Kidney (tissue), 14 donors: ENCODE data around the gene TBX1. TPM values are rescaled to one million over a fixed set of nuclear protein-coding genes. Genes with fewer than 3 reads are reported as not detected.

Source experiments
- DNase-seq, 5 donors: peaks; one replicate each; pipeline ENCODE4 v3.0.0-alpha.2; 2013 to 2020
- FAIRE-seq: peaks from 2 replicates; lab custom pipeline; 2012; peaks lifted over from hg19 to GRCh38; lab: Jason Lieb, UNC
- H3K27ac ChIP-seq, 2 donors: one replicate each; pipeline ENCODE4 v1.7.0; 2013; ENCODE audit warnings: low read depth in 2 of 2, low read length in 2 of 2, inconsistent platforms in 1 of 2
- H3K27me3 ChIP-seq: one replicate; pipeline ENCODE4 v1.7.1; 2013; ENCODE audit warnings: low read length, inconsistent platforms; ENCODE audit not compliant: control insufficient read depth, insufficient read depth
- H3K36me3 ChIP-seq, 3 donors: one replicate each; pipeline versions ENCODE4 v1.7.0 to v1.7.1; 2013; ENCODE audit warnings: low read length in 3 of 3, control low read depth in 1 of 3, inconsistent platforms in 1 of 3; ENCODE audit not compliant: insufficient read depth in 3 of 3, control insufficient read depth in 2 of 3
- H3K4me1 ChIP-seq, 3 donors: one replicate each; pipeline versions ENCODE4 v1.7.0 to v1.7.1; 2013; ENCODE audit warnings: low read length in 3 of 3, inconsistent platforms in 1 of 3, low read depth in 1 of 3; ENCODE audit not compliant: control insufficient read depth in 2 of 3, insufficient read depth in 2 of 3
- H3K4me3 ChIP-seq, 3 donors: one replicate each; pipeline versions ENCODE4 v1.7.0 to v1.8.1; 2013; ENCODE audit warnings: low read length in 3 of 3, control low read depth in 1 of 3, inconsistent platforms in 1 of 3
- H3K9ac ChIP-seq, 3 donors: one replicate each; pipeline versions ENCODE4 v1.7.0 to v1.7.1; 2013; ENCODE audit warnings: low read length in 3 of 3, control low read depth in 1 of 3, inconsistent platforms in 1 of 3
- H3K9me3 ChIP-seq, 3 donors: one replicate each; pipeline versions ENCODE4 v1.7.0 to v1.7.1; 2013; ENCODE audit warnings: low read length in 3 of 3, control low read depth in 1 of 3, inconsistent platforms in 1 of 3; ENCODE audit not compliant: control insufficient read depth in 2 of 3, insufficient read depth in 1 of 3
- CTCF ChIP-seq: IDR thresholded peaks from 3 replicates; pipeline ENCODE4 v1.5.1; 2012; ENCODE audit warnings: mild to moderate bottlenecking, moderate library complexity, borderline replicate concordance; ENCODE audit not compliant: insufficient read depth; ENCODE audit errors: extremely low read depth
- intact Hi-C: fragments of 100-400 bp; cut with DNase I; formaldehyde crosslinking; loops from one replicate; pipeline ENCODE4 v1.11.1; 2022
- polyA plus RNA-seq: library from polyadenylated mRNA; stranded (reverse); fragments of 350-450 nt; fragmentation: Illumina TruSeq; extraction: RNeasy Lipid Tissue Mini Kit (QIAGEN cat#74804); gene quantifications from one replicate; pipeline ENCODE4 v1.2.3, GENCODE V29; 2014; ENCODE audit warnings: low read depth, low replicate concordance; ENCODE audit not compliant: insufficient read depth
- total RNA-seq: library from RNA; stranded (reverse); fragmentation: NEBNext Ultra II Directional; extraction: Animal tissue kit (Norgen Biotek cat#: 25700); gene quantifications from one replicate; pipeline ENCODE4 v1.2.1, GENCODE V29; 2021
- donor health status: control.
- donor health status: control.
- donor health status: control.
- donor health status: control.
- donor health status: control.
- donor health status: DM: yes; HTN: yes; CAD: no.
- donor health status: Normal renal cell carcinoma (clear cell type).

Gene TBX1
- total and polyA plus RNA-seq, 2 donors from 2014 or later: 0.45 to 5.5 TPM

DNA sequence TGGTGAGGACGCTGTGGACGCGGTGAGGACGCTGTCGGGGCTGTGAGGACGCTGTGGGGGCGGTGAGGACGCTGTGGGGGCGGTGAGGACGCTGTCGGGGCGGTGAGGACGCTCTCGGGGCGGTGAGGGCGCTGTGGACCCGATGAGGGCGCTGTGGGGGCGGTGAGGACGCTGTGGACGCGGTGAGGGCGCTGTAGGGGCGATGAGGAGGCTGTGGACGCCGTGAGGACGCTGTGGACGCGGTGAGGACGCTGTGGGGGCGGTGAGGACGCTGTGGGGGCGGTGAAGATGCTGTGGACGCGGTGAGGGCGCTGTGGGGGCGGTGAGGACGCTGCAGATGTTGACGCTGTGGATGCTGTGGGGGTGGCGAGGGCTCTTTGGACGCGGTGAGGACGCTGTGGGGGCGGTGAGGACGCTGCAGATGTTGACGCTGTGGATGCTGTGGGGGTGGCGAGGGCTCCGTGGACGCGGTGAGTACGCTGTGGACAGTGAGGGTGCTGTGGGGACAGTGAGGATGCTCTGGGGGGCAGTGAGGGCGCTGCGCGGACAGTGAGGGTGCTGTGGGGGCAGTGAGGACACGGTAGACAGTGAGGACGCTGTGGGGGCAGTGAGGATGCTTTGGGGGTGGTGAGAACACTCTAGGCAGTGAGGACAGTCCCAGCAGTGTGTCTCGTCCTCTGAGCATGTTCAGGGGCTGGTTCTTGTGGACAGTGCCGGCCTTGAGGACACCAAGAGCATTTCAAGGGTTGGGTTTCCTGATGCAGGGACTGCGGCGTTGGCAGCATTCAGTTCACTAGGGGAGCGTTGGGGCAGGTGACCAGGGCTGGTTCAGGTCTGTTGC lies 33.0 kb upstream of the TBX1 start:
- DNase-seq (no peak), FAIRE-seq (no peak)
- H3K27ac ChIP-seq: no peak overlapping the region
- TF ChIP-seq CTCF: no peak
- peaks cover 0 to 11% (median 0%) of the 10 kb centered on the region in 3 donors for H3K4me1 ChIP-seq
- no peak overlapping the region for H3K4me3 ChIP-seq
- no peaks in the 10 kb centered on the region for H3K9me3 ChIP-seq
- no peaks in the 10 kb centered on the region for H3K36me3 ChIP-seq
- no peak overlapping the region for H3K9ac ChIP-seq
- intact Hi-C loops: no loop called here
- H3K27me3 ChIP-seq: peaks cover 8% of the 10 kb centered on the region

- H3K4me1 ChIP-seq: peaks cover 0 to 8% (median 0%) of the 10 kb centered on the region in 3 donors
- H3K4me3 ChIP-seq: no peak overlapping the region
- no peak overlapping the region for H3K27ac ChIP-seq
- TF ChIP-seq CTCF: no peak
- DNase-seq: no peak
- no peak overlapping the region for H3K9ac ChIP-seq
- no peak for FAIRE-seq
- intact Hi-C loops: no loop called here
- H3K9me3 ChIP-seq: no peaks in the 10 kb centered on the region
- peaks cover 8% of the 10 kb centered on the region for H3K27me3 ChIP-seq
- no peaks in the 10 kb centered on the region for H3K36me3 ChIP-seq
These were observed 32.3 kb upstream of the TBX1 start for GRCh38 chr22:19728271-19728670.

GRCh38 chr22:19728836-19729235 lies 31.7 kb upstream of the TBX1 start:
- intact Hi-C loops: no loop called here
- TF ChIP-seq CTCF: no peak
- Histone ChIP-seq H3K4me1 (peaks cover 0 to 7% (median 0%) of the 10 kb centered on the region in 3 donors), H3K4me3 (no peak overlapping the region), H3K27ac (no peak overlapping the region), H3K27me3 (peaks cover 8% of the 10 kb centered on the region), H3K9ac (no peak overlapping the region), H3K9me3 (no peaks in the 10 kb centered on the region), H3K36me3 (no peaks in the 10 kb centered on the region)
- FAIRE-seq (no peak), DNase-seq (no peak)

DNA sequence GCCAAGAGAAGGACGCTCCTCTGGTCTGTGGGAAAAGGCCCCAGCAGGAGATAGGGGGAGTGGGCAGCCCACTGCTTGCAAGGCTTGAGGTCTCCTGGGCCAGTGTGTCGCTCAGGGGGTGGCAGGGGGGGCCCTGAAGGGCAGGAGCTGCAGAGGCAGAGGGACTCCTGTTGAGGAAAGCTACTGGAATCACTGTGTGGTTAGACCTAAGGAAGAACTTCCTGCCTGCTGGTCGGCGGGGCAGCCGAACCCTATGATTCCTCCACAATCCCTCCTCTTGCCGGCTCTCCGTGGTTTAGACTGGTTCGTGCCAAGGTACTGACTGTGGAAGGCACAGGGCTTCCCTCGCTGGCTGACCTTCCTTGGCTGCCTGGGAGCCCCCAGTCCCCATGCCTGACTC lies 31.1 kb upstream of the TBX1 start:
- Histone ChIP-seq H3K9me3 (no peaks in the 10 kb centered on the region), H3K4me3 (no peak overlapping the region), H3K36me3 (no peaks in the 10 kb centered on the region), H3K27ac (no peak overlapping the region), H3K27me3 (peaks cover 7% of the 10 kb centered on the region), H3K4me1 (peaks cover 0 to 4% (median 0%) of the 10 kb centered on the region in 3 donors), H3K9ac (no peak overlapping the region)
- no peak for FAIRE-seq
- intact Hi-C loops: no loop called here
- TF ChIP-seq CTCF: no peak
- no peak for DNase-seq
